ENCODE measurements around the gene GABRB2. TPM values are rescaled to one million over a fixed set of nuclear protein-coding genes. Genes with fewer than 3 reads are reported as not detected.

GABRB2 gene
- total and polyA plus RNA-seq, 10 donors: 0.07 to 27.5 (median 9.1) TPM

GRCh38 chr5:161431963-161432362 lies 114.6 kb downstream of the GABRB2 start:
- H3K4me3 ChIP-seq: no peak overlapping the region
- WGBS, 5 donors: 74 to 79% (median 78%) methylated on average over 1 of the region's 1 CpG

GRCh38 chr5:161421067-161421466 lies 125.5 kb downstream of the GABRB2 start:
- Histone ChIP-seq H3K9me3 (peaks cover 0 to 12% (median 0%) of the 10 kb centered on the region in 8 donors), H3K36me3 (no peaks in the 10 kb centered on the region), H3K27me3 (replicated peaks in 1 of 7) (no peaks in the 10 kb centered on the region), H3K27ac (no peak overlapping the region), H3K4me3 (no peak overlapping the region), H3K4me1 (no peaks in the 10 kb centered on the region)
- WGBS, 5 donors: 60 to 80% (median 72%) methylated on average over 4 of the region's 4 CpGs
- TF ChIP-seq CTCF (IDR thresholded peaks at IDR 0.05 in 8 of 11, conservative IDR thresholded peaks at IDR 0.05 in 3 of 11) (no peak), POLR2AphosphoS5 (IDR thresholded peaks at IDR 0.05) (no peak), POLR2A (IDR thresholded peaks at IDR 0.05) (no peak)
- intact Hi-C loops (cut with DNase I; ENCODE audit: low total_unique reads): no loop called here
- no peak for DNase-seq

More at GRCh38 chr5:161431963-161432362, 114.6 kb downstream of the GABRB2 start:
- Histone ChIP-seq H3K36me3 (no peaks in the 10 kb centered on the region), H3K27ac (no peak overlapping the region), H3K4me1 (no peaks in the 10 kb centered on the region), H3K27me3 (replicated peaks in 1 of 7) (no peaks in the 10 kb centered on the region), H3K9me3 (no peaks in the 10 kb centered on the region)
- DNase-seq: no peak
- TF ChIP-seq CTCF (IDR thresholded peaks at IDR 0.05 in 8 of 11, conservative IDR thresholded peaks at IDR 0.05 in 3 of 11) (no peak), POLR2A (IDR thresholded peaks at IDR 0.05) (no peak), POLR2AphosphoS5 (IDR thresholded peaks at IDR 0.05) (no peak)
- intact Hi-C loops (cut with DNase I; ENCODE audit: low total_unique reads): no loop called here

- Histone ChIP-seq H3K27ac (no peak overlapping the region), H3K4me3 (no peak overlapping the region), H3K36me3 (no peaks in the 10 kb centered on the region), H3K4me1 (no peaks in the 10 kb centered on the region), H3K9me3 (peaks cover 0 to 12% (median 0%) of the 10 kb centered on the region in 8 donors), H3K27me3 (replicated peaks in 1 of 7) (no peaks in the 10 kb centered on the region)
- intact Hi-C loops (cut with DNase I; ENCODE audit: low total_unique reads): no loop called here
- WGBS, 5 donors: 62 to 72% (median 64%) methylated on average over 3 of the region's 3 CpGs
- DNase-seq: no peak
- TF ChIP-seq POLR2AphosphoS5 (IDR thresholded peaks at IDR 0.05) (no peak), POLR2A (IDR thresholded peaks at IDR 0.05) (no peak), CTCF (IDR thresholded peaks at IDR 0.05 in 8 of 11, conservative IDR thresholded peaks at IDR 0.05 in 3 of 11) (no peak)
Measured at GRCh38 chr5:161420521-161420920, 126.0 kb downstream of the GABRB2 start.

- no peak for DNase-seq
- no peak overlapping the region for H3K4me3 ChIP-seq
- no peaks in the 10 kb centered on the region for H3K36me3 ChIP-seq
- TF ChIP-seq POLR2A (IDR thresholded peaks at IDR 0.05) (no peak), POLR2AphosphoS5 (IDR thresholded peaks at IDR 0.05) (no peak), CTCF (IDR thresholded peaks at IDR 0.05 in 8 of 11, conservative IDR thresholded peaks at IDR 0.05 in 3 of 11) (no peak)
- no peaks in the 10 kb centered on the region for H3K27me3 ChIP-seq (replicated peaks in 1 of 7)
- H3K9me3 ChIP-seq: no peaks in the 10 kb centered on the region
- intact Hi-C loops (cut with DNase I; ENCODE audit: low total_unique reads): no loop called here
- H3K27ac ChIP-seq: no peak overlapping the region
- 60 to 81% (median 76%) methylated on average over 3 of the region's 3 CpGs for WGBS, 5 donors
- H3K4me1 ChIP-seq: no peaks in the 10 kb centered on the region
Measured at GRCh38 chr5:161414896-161415295, 131.6 kb downstream of the GABRB2 start.

All from spleen (tissue), 11 donors.